ENCODE data around the gene REM1.
"Not testable (repeated sequence)": the region's sequence is repeated elsewhere in the genome, so short reads cannot be mapped to it uniquely, and the experiment has no call there.

The REM1 gene

DNA sequence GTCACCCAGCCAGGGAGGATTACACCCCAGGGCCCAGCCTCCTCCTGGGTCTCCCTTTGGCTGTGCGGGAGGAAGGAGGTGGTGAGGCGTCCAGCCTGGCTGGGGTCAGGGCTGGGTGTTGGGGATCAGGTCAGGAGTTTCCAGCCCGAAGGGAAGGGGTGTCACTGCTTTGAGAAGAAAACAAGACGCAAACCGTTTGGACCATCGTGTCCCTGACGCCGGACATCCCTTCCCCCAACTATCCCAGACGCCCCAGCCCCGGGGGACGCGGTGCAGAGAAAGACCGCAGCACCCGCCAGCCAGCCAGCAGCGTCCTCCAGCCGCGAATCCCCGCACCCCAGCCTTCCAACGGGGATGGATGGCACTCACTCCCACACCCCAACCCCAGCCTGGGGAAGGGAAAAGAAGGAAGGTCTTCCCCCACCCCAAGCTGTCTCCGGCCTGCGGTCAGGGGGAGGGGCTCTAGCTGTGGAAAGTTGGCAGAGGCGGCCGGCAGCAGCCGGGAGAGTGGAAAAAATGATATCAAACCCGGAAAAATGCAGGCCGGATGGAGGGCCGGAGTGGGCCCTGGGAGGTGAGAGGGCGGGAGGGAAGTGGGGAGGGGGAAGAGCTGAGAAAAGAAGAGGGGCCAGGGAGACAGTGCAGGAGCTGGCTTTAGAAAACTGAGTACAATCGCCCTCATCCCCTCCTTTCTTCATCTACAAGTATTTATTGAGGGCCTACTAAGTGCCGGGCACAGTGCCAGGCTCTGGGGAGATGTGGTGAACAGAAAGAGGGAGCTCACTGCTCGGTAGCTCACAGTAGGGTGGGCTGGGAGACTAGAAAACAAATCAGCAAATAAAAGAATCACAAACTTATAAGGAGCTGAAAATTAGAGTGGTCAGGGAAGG is 10.6 kb downstream of the REM1 start:
- DNase-seq = no peak

- no peak for DNase-seq
Measured at GRCh38 chr20:31488115-31488514, 13.0 kb downstream of the REM1 start.

DNA sequence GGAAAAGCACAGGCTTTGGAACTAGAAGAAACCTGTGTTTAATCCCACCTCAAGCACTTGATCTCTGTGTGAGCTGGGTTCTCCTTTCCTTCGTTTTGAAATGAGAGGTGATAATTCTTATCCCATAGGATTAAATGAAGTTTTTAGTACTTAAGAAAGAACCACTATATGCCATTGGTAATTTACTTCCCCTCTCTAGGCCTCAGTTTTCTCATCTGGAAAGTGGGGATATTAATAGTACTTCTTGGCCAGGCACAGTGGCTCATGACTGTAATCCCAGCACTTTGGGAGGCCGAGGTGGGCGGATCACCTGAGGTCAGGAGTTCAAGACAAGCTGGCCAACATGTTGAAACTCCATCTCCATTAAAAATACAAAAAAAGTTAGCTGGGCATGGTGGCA is 14.1 kb downstream of the REM1 start:
- DNase-seq = no peak

GRCh38 chr20:31490752-31491151 is 15.7 kb downstream of the REM1 start:
- DNase-seq = no peak

DNA sequence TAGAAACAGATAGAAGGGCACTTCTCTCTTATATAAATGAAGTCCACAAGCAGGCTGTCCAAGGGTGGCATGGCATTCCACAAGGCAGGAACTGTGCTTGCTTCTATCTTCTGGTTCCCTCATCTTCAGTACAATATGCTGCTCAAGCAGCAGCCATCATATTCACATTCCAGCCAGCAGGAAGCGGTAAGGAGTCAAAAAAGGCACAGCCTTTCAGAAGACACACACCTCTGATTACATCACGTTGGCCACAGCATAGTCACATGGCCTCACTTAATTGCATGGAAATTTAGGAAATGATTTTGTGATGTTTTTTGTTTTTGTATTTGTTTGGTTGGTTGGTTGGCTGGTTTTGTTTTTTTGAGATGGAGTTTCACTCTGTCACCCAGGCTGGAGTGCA is 19.0 kb downstream of the REM1 start:
- DNase-seq = no peak

DNA sequence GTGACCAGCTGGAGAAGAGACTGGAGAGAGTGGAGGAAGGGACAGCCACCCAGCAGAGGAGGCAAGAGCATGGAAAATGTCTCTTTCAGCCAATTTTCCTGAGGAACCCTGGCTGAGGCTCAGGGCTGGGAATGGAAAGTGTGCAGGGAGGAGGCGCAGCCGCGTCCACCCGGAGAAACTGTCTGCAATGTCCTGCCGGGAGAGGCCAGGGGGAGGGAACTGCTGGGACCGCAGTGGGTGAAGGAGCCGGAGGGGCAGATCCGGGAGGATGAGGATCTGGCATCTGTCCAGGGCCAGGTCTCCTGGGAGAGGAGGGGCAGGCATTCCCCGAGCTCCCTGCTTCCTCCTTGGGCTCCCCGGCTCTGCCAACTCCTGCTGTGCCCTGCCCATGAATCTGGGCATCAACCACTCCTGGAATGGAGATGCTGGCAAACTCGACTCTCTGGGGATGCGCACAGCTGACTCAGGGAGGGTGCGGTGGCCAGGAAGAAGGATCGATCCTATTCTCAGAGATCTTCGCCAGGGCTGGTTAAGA is 21.7 kb downstream of the REM1 start:
- DNase-seq = no peak

- DNase-seq = no peak
Measured at GRCh38 chr20:31497838-31498540, 22.9 kb downstream of the REM1 start.

GRCh38 chr20:31500527-31500926 is 25.4 kb downstream of the REM1 start:
- no peak for DNase-seq

GRCh38 chr20:31502884-31503673 is 28.0 kb downstream of the REM1 start:
- DNase-seq = peak; percentile 33 to 69 (median 58)

- no peak for DNase-seq
Measured at GRCh38 chr20:31505903-31506302, 30.8 kb downstream of the REM1 start.

DNA sequence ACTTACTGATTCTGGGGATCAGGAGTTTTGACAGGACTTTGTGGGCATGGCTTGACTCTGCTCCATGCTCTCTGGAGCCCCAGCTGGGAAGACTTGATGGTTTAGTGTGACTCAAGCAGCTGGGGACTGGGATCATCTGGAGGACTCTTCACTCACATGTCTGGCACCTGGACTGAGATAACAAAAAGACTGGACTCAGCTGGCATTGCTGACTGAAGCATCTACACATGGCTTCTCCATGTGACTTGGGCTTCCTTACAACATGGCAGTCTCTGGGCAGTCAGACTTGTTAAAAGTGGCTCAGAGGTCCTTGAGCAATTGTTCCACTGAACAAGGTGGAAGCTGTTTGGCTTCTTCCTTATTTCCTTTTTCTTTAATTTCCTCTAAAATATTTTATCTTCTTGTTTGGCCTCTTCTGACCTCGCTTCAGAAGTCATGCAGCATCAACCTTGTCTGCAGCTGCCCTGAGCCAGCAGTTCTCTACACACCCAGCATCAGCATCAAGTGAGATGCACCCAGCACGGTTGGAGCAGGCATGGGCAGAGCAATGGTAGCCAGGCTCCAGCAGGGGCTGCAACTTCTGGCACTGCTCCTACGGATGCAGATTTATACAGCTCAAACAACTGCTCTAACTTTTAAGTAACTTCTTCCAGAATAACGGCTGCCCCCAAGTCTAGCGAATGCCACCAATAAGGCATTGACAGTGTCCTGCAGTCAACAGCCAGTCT is 33.6 kb downstream of the REM1 start:
- DNase-seq = no peak

- peak; percentile 75 to 92 (median 86) for DNase-seq
Measured at GRCh38 chr20:31514154-31515071, 39.3 kb downstream of the REM1 start, which contains the start of gene HM13. TSS of gene HM13 (plus strand) at chr20:31514442. CDS start at chr20:31514552, 110 bp downstream.

DNA sequence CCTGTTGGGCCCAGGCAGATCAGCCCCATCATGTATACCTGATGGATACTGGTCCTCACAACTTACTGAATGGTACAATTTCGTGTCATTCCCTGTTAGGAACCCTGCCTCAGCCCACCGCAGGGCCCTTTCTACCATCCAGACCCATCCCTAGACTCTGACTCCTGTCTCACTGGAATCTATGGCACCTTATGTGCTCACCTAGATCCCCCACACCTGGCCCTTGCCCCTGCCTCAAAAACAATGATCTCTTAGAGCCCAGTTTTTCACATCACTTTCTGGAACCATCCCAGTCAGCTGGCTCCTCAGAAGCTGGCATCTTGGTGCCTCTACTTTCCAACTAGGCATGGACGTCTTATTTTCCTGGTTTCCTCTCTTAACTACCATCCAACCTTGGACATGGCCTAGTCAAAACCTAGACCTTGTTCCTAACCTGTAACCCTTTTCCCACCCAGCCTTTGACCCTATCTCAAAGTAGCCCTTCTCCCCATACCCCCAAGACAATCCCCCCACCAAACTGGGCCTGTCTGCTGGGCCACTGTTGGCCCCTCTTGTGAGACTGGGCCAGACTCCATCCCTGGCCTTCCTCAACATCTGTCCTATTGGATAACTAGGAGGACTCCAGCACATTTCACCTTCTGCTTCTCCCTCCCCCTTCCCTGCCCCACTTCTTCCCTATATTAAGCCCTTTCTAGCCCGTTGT is 40.1 kb downstream of the REM1 start:
- no peak for DNase-seq

GRCh38 chr20:31515775-31516107 is 40.7 kb downstream of the REM1 start:
- DNase-seq = no peak

DNA sequence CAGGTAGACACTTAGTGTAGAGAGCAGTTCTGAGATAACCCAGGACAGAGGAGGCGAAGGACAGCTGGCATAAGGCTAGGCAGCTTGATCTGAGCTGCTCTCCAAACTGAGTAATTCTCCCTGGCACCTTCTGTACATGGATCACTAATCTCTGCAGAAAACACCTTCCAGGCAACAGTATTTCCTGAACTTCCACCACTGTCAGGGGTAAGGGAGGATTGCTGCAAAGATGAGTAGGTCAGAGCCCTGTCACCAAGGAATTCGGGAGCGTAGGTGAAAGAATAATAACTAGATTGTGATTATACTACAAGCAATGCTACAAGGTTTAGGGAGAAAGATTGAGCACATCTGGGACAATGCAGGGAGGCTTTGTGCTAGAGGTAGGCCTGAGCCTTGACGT is 41.1 kb downstream of the REM1 start:
- no peak for DNase-seq

DNA sequence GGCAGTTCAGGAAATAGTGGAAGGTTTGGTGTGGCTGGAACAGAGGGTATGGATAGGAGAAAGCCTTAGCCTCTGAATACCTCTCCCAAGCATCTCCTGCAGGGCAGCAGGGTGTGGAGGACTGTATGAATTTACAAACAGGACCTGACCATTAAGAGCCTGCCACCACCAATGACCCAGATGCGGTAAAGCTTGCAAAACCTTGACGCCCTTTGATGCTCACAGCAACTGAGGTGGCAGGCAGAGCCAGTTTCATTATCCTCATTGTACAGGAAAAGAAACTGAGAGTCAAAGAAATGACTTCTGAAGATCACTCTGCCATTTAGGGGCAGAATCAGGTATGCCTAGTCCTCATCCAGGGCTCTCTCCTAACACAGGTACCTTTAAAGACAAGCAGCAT is 41.6 kb downstream of the REM1 start:
- DNase-seq = no peak

DNA sequence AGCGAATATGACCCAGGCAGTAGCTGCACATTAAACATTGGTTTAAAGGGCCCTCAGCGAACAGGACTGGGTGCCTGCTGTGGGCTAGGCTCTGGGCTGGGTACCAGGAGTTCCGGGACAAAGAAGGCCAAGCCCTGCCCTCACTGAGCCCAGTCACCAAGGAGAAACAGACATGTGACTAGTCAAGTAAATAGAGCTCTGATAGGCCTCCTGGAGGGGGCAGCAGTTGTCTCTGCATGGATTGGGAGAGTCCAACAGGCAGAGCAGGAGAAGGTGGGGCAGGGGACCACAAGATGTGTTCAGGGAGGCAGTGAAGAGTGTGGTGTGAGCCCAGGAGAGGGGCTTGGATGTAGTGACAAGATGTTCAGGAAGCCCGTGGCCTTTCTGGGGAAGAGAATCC is 42.3 kb downstream of the REM1 start:
- DNase-seq = no peak

- not testable (repeated sequence) for DNase-seq
Measured at GRCh38 chr20:31521267-31521666, 46.2 kb downstream of the REM1 start.

DNA sequence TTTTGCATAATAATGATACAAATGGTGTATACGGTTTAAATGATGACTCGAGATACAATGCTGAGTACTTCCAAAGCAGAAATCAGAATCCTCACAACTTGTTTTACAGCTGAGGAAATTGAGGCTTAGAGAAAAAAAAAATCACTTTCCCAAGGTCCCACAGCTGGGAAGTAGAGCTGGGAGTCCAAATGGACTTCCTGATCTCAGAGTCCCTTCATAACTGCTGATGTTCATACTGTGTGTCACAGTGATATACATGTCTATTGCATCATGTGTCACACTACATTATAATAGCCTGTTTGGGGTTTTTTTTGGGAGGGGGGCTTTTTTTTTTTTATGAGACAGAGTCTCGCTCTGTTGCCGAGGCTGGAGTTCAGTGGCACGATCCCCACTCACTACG is 47.6 kb downstream of the REM1 start:
- DNase-seq = no peak
